ENCODE data around the gene GRAMD2B. TPM values are rescaled to one million over a fixed set of nuclear protein-coding genes. Genes with fewer than 3 reads are reported as not detected.

Gene GRAMD2B
- total RNA-seq, 1 experiment from 2014 or later, result 4.1 TPM

- intact Hi-C loops (cut with micrococcal nuclease; ENCODE audit: unreplicated experiment) (no loop called here), in situ Hi-C loops (cut with HindIII; ENCODE audit: low pct_unique_long_range_greater_than_20kb, low sequenced_read_pairs) (no loop called here)
- POLR2A ChIA-PET, result no interaction called here
- H3K9me3 ChIP-seq (ENCODE audit: control insufficient read depth, insufficient read depth, low read depth, low read length), result no peaks in the 10 kb centered on the region
- no peak overlapping the region for H3K27ac ChIP-seq (ENCODE audit: low read length)
- H3K4me3 ChIP-seq (ENCODE audit: low read depth in 2 of 2, low read length in 2 of 2), result no peak overlapping the region
- H3K36me3 ChIP-seq (ENCODE audit: control insufficient read depth, insufficient read depth, low read length), result peaks cover 2% of the 10 kb centered on the region; the same call in 1 of the 2 replicates
- CTCF ChIA-PET, result no interaction called here
- H3K27me3 ChIP-seq (ENCODE audit: control insufficient read depth, insufficient read depth, low read length), result no peaks in the 10 kb centered on the region
- ATAC-seq (no peak), DNase-seq (ENCODE audit: low read depth, low spot score) (no peak)
- no TSS peak for BruUV-seq (replicated peaks)
- no peak for TF ChIP-seq TCF7L2 (IDR thresholded peaks at IDR 0.05; ENCODE audit: low read depth, low read length)
- no peak for TF ChIP-seq CTCF (IDR thresholded peaks at IDR 0.05)
- TF ChIP-seq REST (IDR thresholded peaks at IDR 0.05; ENCODE audit: insufficient read depth in 1 of 2, low read depth in 2 of 2, low read length in 1 of 2), result no peak
- TF ChIP-seq POLR2AphosphoS5 (IDR thresholded peaks at IDR 0.05; ENCODE audit: low read depth, low read length), result no peak
- no peak for TF ChIP-seq SIN3A (IDR thresholded peaks at IDR 0.05; ENCODE audit: borderline replicate concordance, insufficient read depth, low read depth, low read length)
- no peaks in the 10 kb centered on the region for H3K4me1 ChIP-seq (ENCODE audit: control insufficient read depth, insufficient read depth, low read length)
These were observed 59.9 kb downstream of the GRAMD2B start for GRCh38 chr5:126483156-126483555.

- Histone ChIP-seq H3K4me1 (ENCODE audit: control insufficient read depth, insufficient read depth, low read length) (no peaks in the 10 kb centered on the region), H3K4me3 (ENCODE audit: low read depth in 2 of 2, low read length in 2 of 2) (no peak overlapping the region), H3K27me3 (ENCODE audit: control insufficient read depth, insufficient read depth, low read length) (no peaks in the 10 kb centered on the region), H3K9me3 (ENCODE audit: control insufficient read depth, insufficient read depth, low read depth, low read length) (no peaks in the 10 kb centered on the region), H3K36me3 (ENCODE audit: control insufficient read depth, insufficient read depth, low read length) (peaks cover 2% of the 10 kb centered on the region), H3K27ac (ENCODE audit: low read length) (no peak overlapping the region)
- TF ChIP-seq SIN3A (IDR thresholded peaks at IDR 0.05; ENCODE audit: borderline replicate concordance, insufficient read depth, low read depth, low read length) (no peak), REST (IDR thresholded peaks at IDR 0.05; ENCODE audit: insufficient read depth in 1 of 2, low read depth in 2 of 2, low read length in 1 of 2) (no peak), TCF7L2 (IDR thresholded peaks at IDR 0.05; ENCODE audit: low read depth, low read length) (no peak), POLR2AphosphoS5 (IDR thresholded peaks at IDR 0.05; ENCODE audit: low read depth, low read length) (no peak), CTCF (IDR thresholded peaks at IDR 0.05) (no peak)
- in situ Hi-C loops (cut with HindIII; ENCODE audit: low pct_unique_long_range_greater_than_20kb, low sequenced_read_pairs), result no loop called here
- intact Hi-C loops (cut with micrococcal nuclease; ENCODE audit: unreplicated experiment), result no loop called here
- DNase-seq (ENCODE audit: low read depth, low spot score) (no peak), ATAC-seq (no peak)
- POLR2A ChIA-PET, result no interaction called here
- CTCF ChIA-PET, result no interaction called here
- BruUV-seq (replicated peaks), result no TSS peak
These were observed 61.0 kb downstream of the GRAMD2B start for GRCh38 chr5:126484253-126484652.
